GM12878 (cell line): ENCODE measurements around the gene SPOCK1. TPM values are rescaled to one million over a fixed set of nuclear protein-coding genes. Genes with fewer than 3 reads are reported as not detected.
A peak's percentile ranks its signal among the peaks of the same experiment; 100 is the strongest.

Experiments used
- ATAC-seq: fragments of 200-7000 bp; cut with Tn5 transposase; 3 replicates; pipeline ENCODE4 v1.9.1; 2020; ENCODE audit warnings: mild to moderate bottlenecking, moderate library complexity
- BruUV-seq: library from RNA; stranded (reverse); fragments of 400-500 nt; replicated peaks from 2 replicates; lab custom pipeline; 2021; lab: Mats Ljungman, UMichigan
- CTCF ChIA-PET: fragments of 300-600 bp; sonication (Branson Sonifier 250); formaldehyde crosslinking; extraction: SDS; loops from one replicate; lab custom pipeline; 2021; ENCODE audit warnings: inconsistent platforms; lab: Yijun Ruan, JAX
- POLR2A ChIA-PET: fragments of 350-600 bp; formaldehyde crosslinking; extraction: SDS; loops from one replicate; lab custom pipeline; 2021; ENCODE audit warnings: inconsistent platforms; lab: Charles Lee
- RAD21 ChIA-PET: fragments of 300-600 bp; sonication (Branson Sonifier 250); formaldehyde crosslinking; loops from one replicate; lab custom pipeline; 2023; ENCODE audit warnings: antibody characterized with exemption; ENCODE audit not compliant: unreplicated experiment; lab: Charles Lee
- SMC1A ChIA-PET: fragments of 300-600 bp; sonication (Branson Sonifier 250); formaldehyde crosslinking; loops from one replicate; lab custom pipeline; 2023; ENCODE audit not compliant: unreplicated experiment, uncharacterized antibody; lab: Charles Lee
- DNase-seq: peaks from one replicate; pipeline ENCODE4 v3.0.0-alpha.2; 2011; ENCODE audit warnings: low read depth, low spot score
- FAIRE-seq: peaks from 3 replicates; lab custom pipeline; 2011; peaks lifted over from hg19 to GRCh38; lab: Jason Lieb, UNC
- H2AFZ ChIP-seq: 2 replicates; pipeline ENCODE4 v1.6.0; 2011; ENCODE audit warnings: low read depth, low read length, control low read depth; ENCODE audit not compliant: control insufficient read depth
- H3K27ac ChIP-seq: 2 replicates; pipeline ENCODE4 v1.5.1; 2011; ENCODE audit warnings: control low read depth; ENCODE audit not compliant: control insufficient read depth, insufficient read depth
- H3K27me3 ChIP-seq, 2 experiments: replicated peaks in 1 of 2; 2 replicates each; pipeline versions ENCODE4 v1.6.0 to v1.6.1; 2011; ENCODE audit warnings: low read length in 1 of 2; ENCODE audit not compliant: control insufficient read depth in 2 of 2, insufficient read depth in 2 of 2
- H3K36me3 ChIP-seq, 2 experiments: 2 replicates each; pipeline ENCODE4 v1.5.1; 2011; ENCODE audit warnings: low read length in 1 of 2; ENCODE audit not compliant: control insufficient read depth in 2 of 2, insufficient read depth in 2 of 2
- H3K4me1 ChIP-seq: 2 replicates; pipeline ENCODE4 v1.6.1; 2011; ENCODE audit warnings: mild to moderate bottlenecking, low read length, moderate library complexity, mixed read lengths; ENCODE audit not compliant: control insufficient read depth, insufficient read depth
- H3K4me2 ChIP-seq: 2 replicates; pipeline ENCODE4 v1.6.0; 2011; ENCODE audit warnings: control low read depth; ENCODE audit not compliant: control insufficient read depth, insufficient read depth
- H3K4me3 ChIP-seq: fragments of 200-600 bp; sonication (generic); 2 replicates; pipeline ENCODE4 v1.5.1; 2016
- H3K79me2 ChIP-seq: 2 replicates; pipeline ENCODE4 v1.6.0; 2011; ENCODE audit warnings: low read length; ENCODE audit not compliant: control insufficient read depth, insufficient read depth
- H3K9ac ChIP-seq: 2 replicates; pipeline ENCODE4 v1.8.0; 2011; ENCODE audit warnings: low read length, control low read depth, mixed read lengths; ENCODE audit not compliant: control insufficient read depth, insufficient read depth
- H3K9me3 ChIP-seq: replicated peaks from 3 replicates; pipeline ENCODE4 v1.5.1; 2011; ENCODE audit warnings: mild to moderate bottlenecking, low read length; ENCODE audit not compliant: control insufficient read depth, insufficient read depth
- H4K20me1 ChIP-seq: 2 replicates; pipeline ENCODE4 v1.6.0; 2011; ENCODE audit not compliant: control insufficient read depth, insufficient read depth
- BCL3 ChIP-seq: IDR thresholded peaks from 2 replicates; pipeline ENCODE4 v1.6.1; 2011; ENCODE audit warnings: borderline replicate concordance, low read depth, mild to moderate bottlenecking, moderate library complexity, low read length; ENCODE audit not compliant: insufficient read depth, poor library complexity, severe bottlenecking
- BHLHE40 ChIP-seq, 2 experiments: fragments of 450-650 bp in 1 of 2; IDR thresholded peaks; 2 replicates each; pipeline ENCODE4 v1.6.1; 2011 to 2017; ENCODE audit warnings: low read depth in 2 of 2, borderline replicate concordance in 1 of 2, improper control_type of control experiment in 1 of 2, low read length in 1 of 2, mild to moderate bottlenecking in 1 of 2
- CBX3 ChIP-seq: fragments of 200-600 bp; sonication (generic); IDR thresholded peaks from 2 replicates; pipeline ENCODE4 v1.6.1; 2016; ENCODE audit warnings: low read depth, borderline replicate concordance
- CHD2 ChIP-seq: IDR thresholded peaks from 2 replicates; pipeline ENCODE4 v1.6.1; 2011; ENCODE audit warnings: low read depth, low read length, improper control_type of control experiment, borderline replicate concordance
- EP300 ChIP-seq, 2 experiments: fragments of 150-350 bp in 1 of 2; IDR thresholded peaks; 2 replicates each; pipeline ENCODE4 v1.6.1; 2011 to 2012; ENCODE audit warnings: low read depth in 2 of 2, low read length in 2 of 2, borderline replicate concordance in 1 of 2, improper control_type of control experiment in 1 of 2, inconsistent platforms in 1 of 2; ENCODE audit not compliant: control insufficient read depth in 1 of 2
- IKZF2 ChIP-seq, 2 experiments: fragments of 450-650 bp; IDR thresholded peaks; 2 replicates each; pipeline ENCODE4 v1.6.1; 2017; ENCODE audit warnings: mild to moderate bottlenecking in 2 of 2, moderate library complexity in 2 of 2
- MTA2 ChIP-seq: fragments of 450-650 bp; IDR thresholded peaks from 2 replicates; pipeline ENCODE4 v1.6.1; 2016; ENCODE audit warnings: low read depth, mild to moderate bottlenecking, moderate library complexity
- NFYA ChIP-seq: IDR thresholded peaks from 2 replicates; pipeline ENCODE4 v1.6.1; 2011; ENCODE audit warnings: low read depth, mild to moderate bottlenecking, low read length, improper control_type of control experiment, borderline replicate concordance
- NRF1 ChIP-seq: conservative IDR thresholded peaks from 2 replicates; pipeline ENCODE4 v1.6.1; 2011; ENCODE audit warnings: mild to moderate bottlenecking, low read depth, low read length, improper control_type of control experiment
- PKNOX1 ChIP-seq: fragments of 450-650 bp; IDR thresholded peaks from 2 replicates; pipeline ENCODE4 v1.6.1; 2016; ENCODE audit warnings: mild to moderate bottlenecking
- RB1 ChIP-seq: fragments of 450-650 bp; formaldehyde crosslinking; IDR thresholded peaks from 2 replicates; pipeline ENCODE4 v1.6.1; 2017; ENCODE audit warnings: mild to moderate bottlenecking, borderline replicate concordance
- SPI1 ChIP-seq: IDR thresholded peaks from 2 replicates; pipeline ENCODE4 v1.6.1; 2011; ENCODE audit warnings: low read depth, mild to moderate bottlenecking, low read length, moderate library complexity, borderline replicate concordance; ENCODE audit not compliant: insufficient read depth
- TCF7 ChIP-seq: IDR thresholded peaks from 2 replicates; pipeline ENCODE4 v1.6.1; 2014; ENCODE audit warnings: antibody characterized with exemption, borderline replicate concordance
- ZNF217 ChIP-seq: fragments of 450-650 bp; IDR thresholded peaks from 2 replicates; pipeline ENCODE4 v1.6.1; 2017; ENCODE audit warnings: antibody characterized with exemption, mild to moderate bottlenecking
- WGBS: methylation state at CpG from one replicate; pipeline ENCODE4 v1.1.6; 2016; ENCODE audit warnings: low lambda C conversion rate; ENCODE audit not compliant: insufficient replicate concordance, insufficient coverage; ENCODE audit errors: missing lambda C conversion rate; 5-methylcytosine and 5-hydroxymethylcytosine counted together
- in situ Hi-C: fragments of 300-500 bp; cut with MboI; formaldehyde crosslinking; loops from 9 replicates; pipeline ENCODE4 v1.14.3; 2018; ENCODE audit warnings: mixed read lengths
- intact Hi-C: fragments of 100-400 bp; cut with micrococcal nuclease; formaldehyde crosslinking; loops from one replicate; pipeline ENCODE4 v1.14.2; 2022; ENCODE audit not compliant: unreplicated experiment
- polyA plus RNA-seq, 11 experiments: library from polyadenylated mRNA; depleted of rRNA in 4 of 11; unstranded in 6 of 11; stranded (reverse) in 5 of 11; fragments of >200 nt; fragmentation: Nextera tagmentation in 4 of 11; fragmentation: Illumina TruSeq in 1 of 11; extraction: Ambion mirVana in 4 of 11; extraction: Trizol in 1 of 11; gene quantifications; 1 replicate in 1 of 11; 2 replicates in 10 of 11; pipeline versions ENCODE4 v1.2.1 to v1.2.3, GENCODE V29; 2011 to 2016; ENCODE audit warnings: inconsistent platforms in 2 of 11, missing spikeins in 2 of 11, low read depth in 1 of 11
- total RNA-seq, 4 experiments: library from RNA; depleted of rRNA in 3 of 4; stranded (reverse); fragments of >200 nt in 3 of 4; fragmentation: Illumina TruSeq in 1 of 4; extraction: Trizol in 1 of 4; gene quantifications; 2 replicates each; pipeline versions ENCODE4 v1.2.1 to v1.2.3, GENCODE V29; 2013 to 2021

SPOCK1 gene
- total and polyA plus RNA-seq, 10 of the 15 experiments (the other 5 are each of a cell fraction or from before 2014, with no cell fraction given), result 0.06 to 0.68 (median 0.25) TPM; not detected in 3

- no peak for TF ChIP-seq PKNOX1
- no peak for TF ChIP-seq TCF7
- TF ChIP-seq SPI1, result no peak
- TF ChIP-seq CBX3, result no peak
- TF ChIP-seq RB1, result no peak
- TF ChIP-seq NFYA, result no peak
These were observed 262.9 kb downstream of the SPOCK1 start (continued) for GRCh38 chr5:137236252-137236651.

- Histone ChIP-seq H3K9me3 (no peaks in the 10 kb centered on the region), H3K27ac (no peak overlapping the region), H3K27me3 (no peaks in the 10 kb centered on the region), H3K79me2 (no peaks in the 10 kb centered on the region), H2AFZ (no peak overlapping the region), H3K36me3 (no peaks in the 10 kb centered on the region), H3K4me1 (no peaks in the 10 kb centered on the region), H4K20me1 (no peaks in the 10 kb centered on the region), H3K9ac (no peak overlapping the region), H3K4me2 (no peak overlapping the region), H3K4me3 (no peak overlapping the region)
- CTCF ChIA-PET, result no interaction called here
- POLR2A ChIA-PET, result no interaction called here
- intact Hi-C loops (no loop called here), in situ Hi-C loops (no loop called here)
- DNase-seq, result no peak
- no peak for FAIRE-seq
- peak; percentile 84 for ATAC-seq
- RAD21 ChIA-PET, result no interaction called here
- no peak for TF ChIP-seq ZNF217
- TF ChIP-seq BCL3, result no peak
- TF ChIP-seq EP300 (IDR thresholded peaks at IDR 0.05; ENCODE audit: borderline replicate concordance in 1 of 2, control insufficient read depth in 1 of 2, low read depth in 2 of 2, low read length in 2 of 2), result peak in 1 of 2 experiments; percentile 42; a peak in 1 of 4 replicates
- peak; percentile 55 for TF ChIP-seq MTA2
- peak in 1 of 2 experiments; percentile 21; a peak in 2 of 4 replicates for TF ChIP-seq BHLHE40 (IDR thresholded peaks at IDR 0.05; ENCODE audit: borderline replicate concordance in 1 of 2, low read depth in 2 of 2, low read length in 1 of 2)
- TF ChIP-seq CHD2, result no peak
- no peak for TF ChIP-seq NRF1
- peak; percentile 10 to 32; a peak in 1 of 4 replicates for TF ChIP-seq IKZF2 (IDR thresholded peaks at IDR 0.05)
- 13% methylated on average over 10 of the region's 10 CpGs for WGBS
- BruUV-seq, result no TSS peak
- SMC1A ChIA-PET, result no interaction called here
These were observed 263.9 kb downstream of the SPOCK1 start for GRCh38 chr5:137234973-137235943.
